ENCODE data around the gene L3MBTL1.

L3MBTL1 gene

GRCh38 chr20:43564993-43565757, 57.7 kb downstream of the L3MBTL1 start:
- no peaks in the 10 kb centered on the region for H3K9me3 ChIP-seq (ENCODE audit: control insufficient read depth, low read length)
- no peak overlapping the region for H3K4me3 ChIP-seq (ENCODE audit: low read length)
- H3K27me3 ChIP-seq (replicated peaks; ENCODE audit: control insufficient read depth, insufficient read depth, low read length): peaks cover 9% of the 10 kb centered on the region
- peaks cover 11% of the 10 kb centered on the region for H3K36me3 ChIP-seq (ENCODE audit: control insufficient read depth, insufficient read depth, low read length, severe bottlenecking)
- no peaks in the 10 kb centered on the region for H3K4me1 ChIP-seq (ENCODE audit: control insufficient read depth, insufficient read depth, low read length)
- no peak overlapping the region for H3K9ac ChIP-seq (ENCODE audit: low read length)
- DNase-seq (ENCODE audit: low read depth): no peak

GRCh38 chr20:43565758-43566104, 58.2 kb downstream of the L3MBTL1 start:
- DNase-seq (ENCODE audit: low read depth): no peak
- Histone ChIP-seq H3K36me3 (ENCODE audit: control insufficient read depth, insufficient read depth, low read length, severe bottlenecking) (peaks cover 12% of the 10 kb centered on the region), H3K4me3 (ENCODE audit: low read length) (no peak overlapping the region), H3K4me1 (ENCODE audit: control insufficient read depth, insufficient read depth, low read length) (no peaks in the 10 kb centered on the region), H3K9ac (ENCODE audit: low read length) (no peak overlapping the region), H3K27me3 (replicated peaks; ENCODE audit: control insufficient read depth, insufficient read depth, low read length) (peaks cover 9% of the 10 kb centered on the region), H3K9me3 (ENCODE audit: control insufficient read depth, low read length) (no peaks in the 10 kb centered on the region)

GRCh38 chr20:43567477-43567876, 60.0 kb downstream of the L3MBTL1 start:
- no peaks in the 10 kb centered on the region for H3K9me3 ChIP-seq (ENCODE audit: control insufficient read depth, low read length)
- H3K36me3 ChIP-seq (ENCODE audit: control insufficient read depth, insufficient read depth, low read length, severe bottlenecking): peaks cover 15% of the 10 kb centered on the region
- peaks cover 9% of the 10 kb centered on the region for H3K27me3 ChIP-seq (replicated peaks; ENCODE audit: control insufficient read depth, insufficient read depth, low read length)
- no peak overlapping the region for H3K9ac ChIP-seq (ENCODE audit: low read length)
- no peak overlapping the region for H3K4me3 ChIP-seq (ENCODE audit: low read length)
- H3K4me1 ChIP-seq (ENCODE audit: control insufficient read depth, insufficient read depth, low read length): no peaks in the 10 kb centered on the region
- no peak for DNase-seq (ENCODE audit: low read depth)

GRCh38 chr20:43568706-43569105, 61.2 kb downstream of the L3MBTL1 start:
- H3K9ac ChIP-seq (ENCODE audit: low read length): no peak overlapping the region
- H3K27me3 ChIP-seq (replicated peaks; ENCODE audit: control insufficient read depth, insufficient read depth, low read length): peaks cover 9% of the 10 kb centered on the region
- no peak overlapping the region for H3K4me3 ChIP-seq (ENCODE audit: low read length)
- H3K9me3 ChIP-seq (ENCODE audit: control insufficient read depth, low read length): no peaks in the 10 kb centered on the region
- DNase-seq (ENCODE audit: low read depth): no peak
- no peaks in the 10 kb centered on the region for H3K4me1 ChIP-seq (ENCODE audit: control insufficient read depth, insufficient read depth, low read length)
- peaks cover 16% of the 10 kb centered on the region for H3K36me3 ChIP-seq (ENCODE audit: control insufficient read depth, insufficient read depth, low read length, severe bottlenecking)

GRCh38 chr20:43569282-43569681, 61.8 kb downstream of the L3MBTL1 start:
- Histone ChIP-seq H3K36me3 (ENCODE audit: control insufficient read depth, insufficient read depth, low read length, severe bottlenecking) (peaks cover 19% of the 10 kb centered on the region), H3K9ac (ENCODE audit: low read length) (no peak overlapping the region), H3K27me3 (replicated peaks; ENCODE audit: control insufficient read depth, insufficient read depth, low read length) (peaks cover 9% of the 10 kb centered on the region), H3K4me1 (ENCODE audit: control insufficient read depth, insufficient read depth, low read length) (no peaks in the 10 kb centered on the region), H3K4me3 (ENCODE audit: low read length) (no peak overlapping the region), H3K9me3 (ENCODE audit: control insufficient read depth, low read length) (no peaks in the 10 kb centered on the region)
- DNase-seq (ENCODE audit: low read depth): no peak

- Histone ChIP-seq H3K4me1 (ENCODE audit: control insufficient read depth, insufficient read depth, low read length) (no peaks in the 10 kb centered on the region), H3K9me3 (ENCODE audit: control insufficient read depth, low read length) (no peaks in the 10 kb centered on the region)
These were observed 63.0 kb downstream of the L3MBTL1 start for GRCh38 chr20:43570496-43570895.

GRCh38 chr20:43571310-43571709, 63.8 kb downstream of the L3MBTL1 start:
- Histone ChIP-seq H3K4me3 (ENCODE audit: low read length) (no peak overlapping the region), H3K27me3 (replicated peaks; ENCODE audit: control insufficient read depth, insufficient read depth, low read length) (peaks cover 9% of the 10 kb centered on the region), H3K36me3 (ENCODE audit: control insufficient read depth, insufficient read depth, low read length, severe bottlenecking) (peaks cover 24% of the 10 kb centered on the region), H3K9me3 (ENCODE audit: control insufficient read depth, low read length) (no peaks in the 10 kb centered on the region), H3K4me1 (ENCODE audit: control insufficient read depth, insufficient read depth, low read length) (no peaks in the 10 kb centered on the region), H3K9ac (ENCODE audit: low read length) (no peak overlapping the region)
- no peak for DNase-seq (ENCODE audit: low read depth)

More at GRCh38 chr20:43570496-43570895, 63.0 kb downstream of the L3MBTL1 start:
- Histone ChIP-seq H3K9ac (ENCODE audit: low read length) (no peak overlapping the region), H3K36me3 (ENCODE audit: control insufficient read depth, insufficient read depth, low read length, severe bottlenecking) (peaks cover 24% of the 10 kb centered on the region), H3K27me3 (replicated peaks; ENCODE audit: control insufficient read depth, insufficient read depth, low read length) (peaks cover 9% of the 10 kb centered on the region), H3K4me3 (ENCODE audit: low read length) (no peak overlapping the region)
- no peak for DNase-seq (ENCODE audit: low read depth)

GRCh38 chr20:43571771-43572170, 64.3 kb downstream of the L3MBTL1 start:
- Histone ChIP-seq H3K27me3 (replicated peaks; ENCODE audit: control insufficient read depth, insufficient read depth, low read length) (peaks cover 9% of the 10 kb centered on the region), H3K4me3 (ENCODE audit: low read length) (no peak overlapping the region), H3K9ac (ENCODE audit: low read length) (no peak overlapping the region), H3K4me1 (ENCODE audit: control insufficient read depth, insufficient read depth, low read length) (no peaks in the 10 kb centered on the region), H3K9me3 (ENCODE audit: control insufficient read depth, low read length) (no peaks in the 10 kb centered on the region), H3K36me3 (ENCODE audit: control insufficient read depth, insufficient read depth, low read length, severe bottlenecking) (peaks cover 24% of the 10 kb centered on the region)
- DNase-seq (ENCODE audit: low read depth): no peak

GRCh38 chr20:43572891-43573290, 65.4 kb downstream of the L3MBTL1 start:
- H3K9ac ChIP-seq (ENCODE audit: low read length): no peak overlapping the region
- no peaks in the 10 kb centered on the region for H3K9me3 ChIP-seq (ENCODE audit: control insufficient read depth, low read length)
- H3K4me3 ChIP-seq (ENCODE audit: low read length): no peak overlapping the region
- DNase-seq (ENCODE audit: low read depth): no peak
- no peaks in the 10 kb centered on the region for H3K4me1 ChIP-seq (ENCODE audit: control insufficient read depth, insufficient read depth, low read length)
- H3K36me3 ChIP-seq (ENCODE audit: control insufficient read depth, insufficient read depth, low read length, severe bottlenecking): peaks cover 20% of the 10 kb centered on the region
- H3K27me3 ChIP-seq (replicated peaks; ENCODE audit: control insufficient read depth, insufficient read depth, low read length): peaks cover 4% of the 10 kb centered on the region

- H3K4me1 ChIP-seq (ENCODE audit: control insufficient read depth, insufficient read depth, low read length): peaks cover 10% of the 10 kb centered on the region
- peaks cover 9% of the 10 kb centered on the region for H3K36me3 ChIP-seq (ENCODE audit: control insufficient read depth, insufficient read depth, low read length, severe bottlenecking)
- no peaks in the 10 kb centered on the region for H3K27me3 ChIP-seq (replicated peaks; ENCODE audit: control insufficient read depth, insufficient read depth, low read length)
- DNase-seq (ENCODE audit: low read depth): no peak
- no peaks in the 10 kb centered on the region for H3K9me3 ChIP-seq (ENCODE audit: control insufficient read depth, low read length)
- H3K4me3 ChIP-seq (ENCODE audit: low read length): no peak overlapping the region
- H3K9ac ChIP-seq (ENCODE audit: low read length): no peak overlapping the region
These were observed 68.6 kb downstream of the L3MBTL1 start for GRCh38 chr20:43576108-43576507.

- no peak for DNase-seq (ENCODE audit: low read depth)
- no peak overlapping the region for H3K4me3 ChIP-seq (ENCODE audit: low read length)
- no peaks in the 10 kb centered on the region for H3K36me3 ChIP-seq (ENCODE audit: control insufficient read depth, insufficient read depth, low read length, severe bottlenecking)
- no peak overlapping the region for H3K9ac ChIP-seq (ENCODE audit: low read length)
- H3K4me1 ChIP-seq (ENCODE audit: control insufficient read depth, insufficient read depth, low read length): peaks cover 32% of the 10 kb centered on the region
- no peaks in the 10 kb centered on the region for H3K9me3 ChIP-seq (ENCODE audit: control insufficient read depth, low read length)
- no peaks in the 10 kb centered on the region for H3K27me3 ChIP-seq (replicated peaks; ENCODE audit: control insufficient read depth, insufficient read depth, low read length)
These were observed 72.6 kb downstream of the L3MBTL1 start for GRCh38 chr20:43579861-43580793.

Data from adipocyte (in vitro differentiated cells).